Activated naive CD4-positive, alpha-beta T cell treated with anti-CD3 and anti-CD28 coated beads, Interleukin-2, amount 50 U/mL, for 16 hours (primary cell): ENCODE data around the gene EDIL3.

Experiments
- DNase-seq: peaks from one replicate; pipeline ENCODE4 v3.0.0-alpha.2; 2020

Gene EDIL3

DNA sequence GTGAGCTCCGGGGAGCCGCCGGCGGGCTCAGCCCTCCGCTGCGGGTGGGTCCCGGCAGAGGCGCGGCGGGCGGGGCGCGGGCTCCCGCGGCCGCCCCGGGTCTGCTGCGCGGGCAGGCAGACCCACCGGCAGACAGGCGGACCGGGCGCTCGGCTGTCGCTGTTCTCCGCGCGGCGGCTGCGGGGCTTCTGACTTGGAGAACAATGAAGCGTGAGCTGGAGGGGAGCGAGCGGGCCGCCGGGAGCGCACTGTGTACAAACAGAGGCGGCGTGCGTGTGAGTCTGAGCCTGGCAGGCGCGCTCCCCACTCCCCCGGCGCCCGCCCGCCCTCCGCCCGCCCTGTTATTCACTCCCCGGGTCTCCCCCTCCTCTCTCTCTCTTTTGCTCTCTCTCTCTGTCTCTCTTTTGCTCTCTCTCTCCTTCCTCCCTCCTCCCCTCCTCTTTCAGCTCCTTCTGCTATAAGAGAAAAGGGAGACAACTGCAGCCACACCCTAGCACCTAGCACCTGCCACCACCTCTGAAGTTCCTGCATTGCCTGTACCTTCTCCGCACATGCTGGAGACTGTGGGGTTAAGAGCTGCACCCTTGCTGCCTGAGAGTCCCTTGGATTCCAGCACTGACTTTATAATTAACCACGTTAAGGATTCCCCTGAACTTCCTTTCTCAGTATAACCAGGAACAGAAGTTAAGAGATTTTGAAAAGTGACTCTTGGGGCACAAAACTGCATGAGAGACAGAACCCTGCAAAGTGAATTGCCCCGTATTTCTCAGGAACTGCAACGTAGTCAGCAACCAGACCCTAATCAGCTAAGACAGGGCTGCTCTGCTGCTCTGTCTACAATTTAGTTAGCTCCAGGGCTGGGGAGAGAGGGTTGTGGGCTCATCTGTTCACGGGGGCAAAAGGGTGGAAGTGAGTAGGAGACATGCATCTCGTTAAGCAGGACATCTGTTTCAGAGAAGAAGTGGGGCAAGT, at the start of gene EDIL3:
Gene EDIL3 (minus strand): TSS at position 277 of the 972 bp plus-strand sequence. CDS start 506 bp downstream, outside the sequence.
- no peak for DNase-seq

DNA sequence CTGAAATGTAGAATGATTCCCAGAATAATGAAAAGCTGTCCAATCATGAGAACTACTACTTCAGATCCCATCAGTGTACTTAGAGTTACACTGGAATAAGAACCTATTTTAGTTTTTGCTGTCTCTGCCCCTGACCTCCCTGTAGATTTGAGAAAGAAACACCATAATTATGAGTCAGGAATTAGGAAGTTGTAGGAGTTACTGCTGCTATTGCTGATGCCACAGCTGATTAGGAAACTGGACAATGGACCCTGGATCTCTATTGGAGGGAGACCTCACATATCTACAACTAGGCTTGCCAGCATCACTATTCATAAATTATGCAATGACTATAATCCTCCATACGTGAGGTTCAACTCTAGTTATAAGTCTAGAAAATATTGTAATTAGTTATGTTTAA, 48.8 kb upstream of the EDIL3 start:
- DNase-seq = no peak

DNA sequence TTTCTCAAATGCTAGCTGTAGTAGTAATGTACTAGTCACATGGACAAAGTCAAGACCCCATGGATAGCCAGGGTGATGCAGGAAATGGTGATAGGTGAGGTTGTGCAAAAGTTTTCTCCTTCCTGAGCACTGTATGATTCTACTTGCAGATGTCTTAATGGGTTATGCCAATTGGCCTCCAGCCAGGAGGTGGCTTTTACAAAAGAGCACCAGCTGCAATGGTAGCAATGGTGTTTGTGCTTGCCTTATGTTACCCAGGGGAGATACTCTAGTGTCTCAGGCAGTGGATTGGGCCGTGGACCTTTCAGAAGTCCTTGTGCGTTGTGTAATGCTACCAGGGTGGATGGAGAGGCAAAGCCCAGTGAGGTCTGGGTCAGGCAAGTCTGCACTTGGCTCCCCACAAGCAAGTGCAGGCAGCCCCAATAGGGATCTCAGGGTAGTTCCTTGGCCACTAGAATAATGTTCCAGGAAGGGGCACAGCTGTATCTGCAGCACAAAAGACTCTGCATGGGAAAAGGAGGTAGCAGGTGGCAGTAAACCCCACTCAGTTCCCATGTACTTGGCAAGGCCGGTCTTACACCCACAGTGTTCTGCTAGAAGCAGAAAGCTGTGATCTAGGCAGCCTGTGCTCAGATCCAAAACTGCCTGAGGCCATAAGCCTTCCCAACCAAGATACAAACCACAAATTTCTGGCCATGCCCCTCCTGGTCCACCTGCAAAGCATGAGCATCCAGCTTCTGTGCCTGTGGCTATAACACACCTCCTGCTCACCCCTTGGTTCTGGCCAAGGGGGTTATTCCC, 46.4 kb upstream of the EDIL3 start:
- DNase-seq = no peak

DNA sequence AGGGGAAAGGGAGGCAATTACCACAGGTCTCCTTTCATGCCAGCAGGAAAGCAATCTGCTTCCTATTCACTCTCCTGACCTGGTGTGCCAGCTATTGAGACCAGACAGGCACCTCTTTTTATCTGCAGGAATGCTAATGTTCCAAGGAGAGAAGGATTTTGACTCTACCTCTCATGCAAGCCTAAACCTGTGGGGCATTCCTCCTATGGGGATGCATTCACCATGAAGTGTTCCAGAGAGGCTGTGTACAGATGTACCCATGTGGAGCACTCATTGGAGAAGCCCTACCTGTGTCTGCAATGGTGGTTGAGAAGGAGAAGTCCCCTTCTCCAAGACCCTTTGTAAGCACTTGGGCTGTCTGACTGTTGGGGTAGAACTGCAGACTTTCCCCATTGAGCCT, 45.4 kb upstream of the EDIL3 start:
- DNase-seq = no peak

- no peak for DNase-seq
These were observed 40.7 kb upstream of the EDIL3 start for GRCh38 chr5:84425365-84425881.

DNA sequence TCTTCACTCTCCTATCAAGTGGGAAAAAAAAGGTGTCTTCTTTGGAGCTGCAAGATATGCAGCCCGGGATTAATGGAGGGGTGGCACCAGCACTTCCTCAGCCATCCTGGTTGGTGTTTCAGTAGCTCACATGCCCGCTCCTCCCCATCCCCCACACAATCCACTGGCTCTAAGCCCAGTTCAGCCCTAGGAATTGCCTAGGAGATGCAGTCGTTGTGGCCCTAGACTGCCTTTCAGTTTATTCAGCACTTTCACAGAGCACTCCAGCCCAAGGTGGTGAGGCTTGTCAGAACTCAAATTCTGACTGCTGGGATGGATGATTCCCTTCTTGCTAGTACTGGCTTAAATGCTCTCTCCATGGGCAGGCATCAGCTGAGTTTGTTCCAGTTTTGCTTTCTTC, 35.1 kb upstream of the EDIL3 start:
- no peak for DNase-seq

GRCh38 chr5:84411832-84412605, 27.3 kb upstream of the EDIL3 start:
- no peak for DNase-seq

DNA sequence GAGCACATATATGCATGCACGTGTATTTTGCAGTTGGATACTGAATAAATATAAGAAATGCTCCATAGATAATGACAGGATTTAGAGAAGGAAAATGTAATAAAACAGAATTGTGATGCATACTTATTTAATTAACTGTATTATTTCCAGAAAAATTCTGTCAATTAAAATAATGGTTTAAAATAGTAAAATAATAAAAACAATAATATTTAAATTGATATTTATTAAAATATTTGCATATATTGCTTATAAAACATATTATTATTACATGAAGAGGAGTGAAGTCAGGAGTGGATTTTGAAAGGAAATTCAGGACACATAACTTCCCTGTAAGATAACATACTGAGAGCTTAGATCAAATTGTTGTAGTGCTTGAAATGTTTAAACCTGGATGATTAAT, 21.4 kb upstream of the EDIL3 start:
- no peak for DNase-seq

DNA sequence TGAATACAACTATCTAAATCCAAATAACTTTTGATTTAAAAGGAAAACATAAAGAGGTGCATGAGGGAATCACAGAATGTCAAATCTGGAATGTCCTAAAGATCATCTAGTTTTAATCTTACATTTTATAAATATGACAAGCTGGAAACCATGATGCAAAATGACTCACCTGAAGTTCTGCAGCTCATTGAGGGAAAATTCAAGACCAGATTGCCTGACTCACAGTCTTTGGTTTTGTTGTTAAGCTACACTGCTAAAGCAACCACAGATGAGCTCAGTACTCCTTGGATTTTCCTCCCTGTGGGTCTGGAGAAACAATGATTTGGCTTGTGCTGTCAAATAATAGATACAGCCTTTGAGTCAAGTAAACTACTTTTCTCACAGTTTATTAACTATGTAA, 19.1 kb upstream of the EDIL3 start:
- DNase-seq = no peak

- no peak for DNase-seq
These were observed 12.7 kb upstream of the EDIL3 start for GRCh38 chr5:84397385-84397784.

- DNase-seq = no peak
These were observed 9.3 kb upstream of the EDIL3 start for GRCh38 chr5:84393969-84394368.

DNA sequence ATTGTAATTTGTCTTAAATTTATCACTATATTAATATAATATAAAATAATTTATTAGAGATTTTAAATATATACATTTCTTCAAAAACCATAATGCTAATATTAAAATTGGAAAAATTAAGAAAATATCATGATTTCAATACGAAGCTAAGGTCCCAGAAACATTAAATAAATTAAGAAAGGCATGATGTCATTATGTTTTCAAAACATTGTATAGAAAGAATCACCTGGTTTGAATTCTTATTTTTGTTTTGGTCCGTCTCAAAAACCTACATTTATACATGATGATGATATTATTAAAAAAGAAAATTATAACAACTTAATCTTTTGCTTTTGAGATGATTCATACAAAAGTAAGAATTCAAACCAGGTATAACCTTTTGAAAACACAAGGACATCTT, 8.2 kb upstream of the EDIL3 start:
- no peak for DNase-seq

DNA sequence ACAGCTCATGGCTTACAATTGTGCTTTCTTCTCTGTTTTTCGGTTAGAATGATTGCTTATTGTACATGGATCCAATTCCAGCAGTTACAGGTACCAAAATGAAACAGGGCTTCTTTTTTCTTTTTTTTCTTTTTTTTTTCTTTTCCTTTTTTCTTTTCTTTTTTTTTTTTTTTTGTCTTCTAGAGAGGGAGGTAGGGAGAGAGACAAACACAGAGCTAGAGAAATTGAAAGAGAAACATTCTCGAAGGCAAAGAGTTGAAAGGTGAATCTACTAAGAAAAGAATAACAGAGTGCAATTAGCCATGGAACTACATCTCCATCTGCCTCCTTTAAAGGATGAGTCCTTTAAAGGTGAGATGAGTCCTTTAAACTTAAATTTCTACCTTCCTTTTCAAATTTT, 1.0 kb upstream of the EDIL3 start:
- no peak for DNase-seq

GRCh38 chr5:84383816-84384603, 670 bp downstream of the EDIL3 start:
- DNase-seq = no peak

- no peak for DNase-seq
These were observed 1.3 kb downstream of the EDIL3 start for GRCh38 chr5:84383296-84383815.

GRCh38 chr5:84382363-84383295, 2.1 kb downstream of the EDIL3 start:
- DNase-seq = no peak

GRCh38 chr5:84381502-84382362, 2.9 kb downstream of the EDIL3 start:
- no peak for DNase-seq

DNA sequence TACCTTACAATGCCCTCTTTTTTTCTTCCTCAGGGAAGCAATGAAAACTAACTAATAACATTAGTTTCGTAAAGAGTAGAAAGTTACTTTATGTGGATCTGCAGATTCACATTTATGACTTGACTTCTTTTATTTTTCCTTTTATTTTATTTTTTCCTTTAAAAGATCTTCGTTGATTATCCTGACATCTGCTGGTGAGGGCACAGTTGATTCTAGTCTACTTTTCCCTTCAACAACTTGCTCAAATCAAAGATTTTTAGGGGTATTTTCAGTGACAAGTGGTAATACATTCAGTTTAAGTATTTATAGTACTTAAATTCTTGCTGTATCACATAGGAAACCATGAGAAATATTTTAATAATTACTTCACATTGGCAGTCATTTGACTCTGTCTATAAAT, 4.9 kb downstream of the EDIL3 start:
- DNase-seq = no peak

GRCh38 chr5:84378961-84379360, 5.7 kb downstream of the EDIL3 start:
- DNase-seq = no peak

- no peak for DNase-seq
These were observed 6.3 kb downstream of the EDIL3 start for GRCh38 chr5:84378420-84378819.
